SH-SY5Y (cell line): ENCODE measurements around the gene PRUNE2.

ENCODE experiments used
- GATA2 ChIP-seq: IDR thresholded peaks from 2 replicates; pipeline ENCODE4 v1.6.1; 2011; ENCODE audit warnings: mild to moderate bottlenecking, low read depth, low read length
- GATA3 ChIP-seq: IDR thresholded peaks from 2 replicates; pipeline ENCODE4 v1.6.1; 2011; ENCODE audit warnings: low read depth, mild to moderate bottlenecking, low read length, moderate library complexity

DNA sequence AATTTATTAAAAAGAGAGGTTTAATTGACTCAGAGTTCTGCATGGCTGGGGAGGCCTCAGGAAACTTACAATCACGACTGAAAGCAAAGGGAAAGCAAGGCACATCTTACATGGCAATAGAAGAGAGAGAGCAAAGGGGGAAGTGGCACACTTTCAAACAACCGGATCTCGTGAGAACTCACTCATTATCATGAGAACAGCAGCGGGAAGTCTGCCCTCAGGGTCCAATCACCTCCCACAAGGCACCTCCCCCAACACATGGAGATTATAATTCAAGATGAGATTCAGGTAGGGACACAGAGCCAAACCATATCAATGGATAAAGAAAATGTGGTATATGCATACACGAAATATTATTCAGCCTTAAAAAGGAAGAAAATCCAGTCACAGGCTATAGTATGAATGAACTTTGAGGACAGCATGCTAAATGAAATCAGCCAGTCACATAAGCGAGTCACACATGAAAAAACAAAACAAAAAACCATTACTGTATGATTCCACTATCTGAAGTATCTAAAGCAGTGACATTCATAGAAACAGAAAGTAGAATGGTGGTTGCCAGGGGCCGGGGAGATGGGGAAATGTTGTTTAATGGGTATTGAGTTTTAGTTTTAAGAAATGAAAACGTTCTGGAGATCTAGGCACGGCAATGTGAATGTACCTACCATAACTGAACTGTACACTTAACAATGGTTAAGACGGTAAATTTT, 225.0 kb downstream of the PRUNE2 start:
- TF ChIP-seq GATA2 (no peak), GATA3 (no peak)
